GM23338 (cell line): Measurements from ENCODE around the gene MTOR.

Experiments used
- CTCF ChIP-seq, 2 experiments: fragments of 200-600 bp in 1 of 2; sonication (generic) in 1 of 2; conservative IDR thresholded peaks; 2 replicates each; pipeline versions ENCODE4 v1.5.1 to v1.6.1; 2016 to 2017; ENCODE audit warnings: antibody characterized with exemption in 2 of 2, low read depth in 2 of 2, mild to moderate bottlenecking in 2 of 2, moderate library complexity in 1 of 2
- EZH2 ChIP-seq: fragments of 200-600 bp; sonication (generic); IDR thresholded peaks from one replicate; pipeline ENCODE4 v1.8.0; 2017; ENCODE audit warnings: antibody characterized with exemption, mild to moderate bottlenecking, low read depth; ENCODE audit not compliant: unreplicated experiment
- POLR2AphosphoS5 ChIP-seq: IDR thresholded peaks from 2 replicates; pipeline ENCODE4 v1.6.1; 2016; ENCODE audit warnings: antibody characterized with exemption, low read depth
- TF ChIP-seq, protein P1 (sequence below): IDR thresholded peaks from one replicate; pipeline ENCODE4 v1.6.1; 2018; ENCODE audit warnings: antibody characterized with exemption; ENCODE audit not compliant: unreplicated experiment

- TF ChIP-seq CTCF (conservative IDR thresholded peaks at IDR 0.05; ENCODE audit: low read depth in 2 of 2), result no peak
- TF ChIP-seq, protein P1, sequence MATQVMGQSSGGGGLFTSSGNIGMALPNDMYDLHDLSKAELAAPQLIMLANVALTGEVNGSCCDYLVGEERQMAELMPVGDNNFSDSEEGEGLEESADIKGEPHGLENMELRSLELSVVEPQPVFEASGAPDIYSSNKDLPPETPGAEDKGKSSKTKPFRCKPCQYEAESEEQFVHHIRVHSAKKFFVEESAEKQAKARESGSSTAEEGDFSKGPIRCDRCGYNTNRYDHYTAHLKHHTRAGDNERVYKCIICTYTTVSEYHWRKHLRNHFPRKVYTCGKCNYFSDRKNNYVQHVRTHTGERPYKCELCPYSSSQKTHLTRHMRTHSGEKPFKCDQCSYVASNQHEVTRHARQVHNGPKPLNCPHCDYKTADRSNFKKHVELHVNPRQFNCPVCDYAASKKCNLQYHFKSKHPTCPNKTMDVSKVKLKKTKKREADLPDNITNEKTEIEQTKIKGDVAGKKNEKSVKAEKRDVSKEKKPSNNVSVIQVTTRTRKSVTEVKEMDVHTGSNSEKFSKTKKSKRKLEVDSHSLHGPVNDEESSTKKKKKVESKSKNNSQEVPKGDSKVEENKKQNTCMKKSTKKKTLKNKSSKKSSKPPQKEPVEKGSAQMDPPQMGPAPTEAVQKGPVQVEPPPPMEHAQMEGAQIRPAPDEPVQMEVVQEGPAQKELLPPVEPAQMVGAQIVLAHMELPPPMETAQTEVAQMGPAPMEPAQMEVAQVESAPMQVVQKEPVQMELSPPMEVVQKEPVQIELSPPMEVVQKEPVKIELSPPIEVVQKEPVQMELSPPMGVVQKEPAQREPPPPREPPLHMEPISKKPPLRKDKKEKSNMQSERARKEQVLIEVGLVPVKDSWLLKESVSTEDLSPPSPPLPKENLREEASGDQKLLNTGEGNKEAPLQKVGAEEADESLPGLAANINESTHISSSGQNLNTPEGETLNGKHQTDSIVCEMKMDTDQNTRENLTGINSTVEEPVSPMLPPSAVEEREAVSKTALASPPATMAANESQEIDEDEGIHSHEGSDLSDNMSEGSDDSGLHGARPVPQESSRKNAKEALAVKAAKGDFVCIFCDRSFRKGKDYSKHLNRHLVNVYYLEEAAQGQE, result no peak
- no peak for TF ChIP-seq POLR2AphosphoS5
- no peak for TF ChIP-seq EZH2
These were observed 132.5 kb downstream of the MTOR start for GRCh38 chr1:11129649-11130390.
